OCI-LY3 (cell line): Measurements from ENCODE around the gene P2RY8.

Experiments used
- H2AFZ ChIP-seq: fragments of 200-600, 300-600 bp; shearing (Covaris generic); 2 replicates; pipeline ENCODE4 v1.6.0; 2014; ENCODE audit warnings: antibody characterized with exemption, low read depth, low read length
- H3K27ac ChIP-seq: fragments of 200-600, 300-600 bp; sonication (generic); 2 replicates; pipeline ENCODE4 v1.5.1; 2014; ENCODE audit warnings: mild to moderate bottlenecking, low read length, moderate library complexity, mixed read lengths
- H3K27me3 ChIP-seq: fragments of 200-600, 300-600 bp; sonication (generic); 2 replicates; pipeline ENCODE4 v1.6.1; 2014; ENCODE audit warnings: low read depth, low read length, mixed read lengths
- H3K36me3 ChIP-seq: fragments of 200-600, 300-600 bp; sonication (generic); replicated peaks from 2 replicates; pipeline ENCODE3; 2014; ENCODE audit warnings: low read depth, low read length, mixed read lengths
- H3K4me1 ChIP-seq: fragments of 300-600, 200-600 bp; sonication (generic); 2 replicates; pipeline ENCODE4 v1.6.1; 2014; ENCODE audit warnings: low read length, mixed read lengths
- H3K4me2 ChIP-seq: fragments of 200-600, 300-600 bp; sonication (generic); 2 replicates; pipeline ENCODE4 v1.6.1; 2014; ENCODE audit warnings: low read length, mixed read lengths
- H3K4me3 ChIP-seq: fragments of 300-600, 200-600 bp; sonication (generic); 2 replicates; pipeline ENCODE4 v1.5.1; 2014; ENCODE audit warnings: antibody characterized with exemption, mild to moderate bottlenecking, low read length, moderate library complexity
- H3K79me2 ChIP-seq: fragments of 300-600, 200-600 bp; shearing (Covaris generic); 2 replicates; pipeline ENCODE4 v1.6.1; 2014; ENCODE audit warnings: mild to moderate bottlenecking, low read length, mixed read lengths
- H3K9ac ChIP-seq: fragments of 300-600, 200-600 bp; shearing (Covaris generic); 2 replicates; pipeline ENCODE4 v1.6.0; 2014; ENCODE audit warnings: mild to moderate bottlenecking, low read length, moderate library complexity
- H3K9me3 ChIP-seq: fragments of 200-600, 300-600 bp; shearing (Covaris generic); 2 replicates; pipeline ENCODE4 v1.6.1; 2014; ENCODE audit warnings: low read length, mixed read lengths; ENCODE audit not compliant: insufficient read depth
- H4K20me1 ChIP-seq: fragments of 200-600, 300-600 bp; sonication (generic); 2 replicates; pipeline ENCODE4 v1.6.1; 2016; ENCODE audit warnings: low read length, mixed read lengths; ENCODE audit not compliant: insufficient read depth
- EZH2phosphoT487 ChIP-seq: fragments of 200-600 bp; shearing (Covaris generic); IDR thresholded peaks from 2 replicates; pipeline ENCODE4 v1.6.1; 2018; ENCODE audit warnings: antibody characterized with exemption, mixed run types, low read depth
- TF ChIP-seq, protein P1 (sequence below): fragments of 200-600, 300-600 bp; sonication (generic); IDR thresholded peaks from 2 replicates; pipeline ENCODE4 v1.5.1; 2014; ENCODE audit warnings: antibody characterized with exemption, low read length, low read depth

Gene P2RY8

DNA sequence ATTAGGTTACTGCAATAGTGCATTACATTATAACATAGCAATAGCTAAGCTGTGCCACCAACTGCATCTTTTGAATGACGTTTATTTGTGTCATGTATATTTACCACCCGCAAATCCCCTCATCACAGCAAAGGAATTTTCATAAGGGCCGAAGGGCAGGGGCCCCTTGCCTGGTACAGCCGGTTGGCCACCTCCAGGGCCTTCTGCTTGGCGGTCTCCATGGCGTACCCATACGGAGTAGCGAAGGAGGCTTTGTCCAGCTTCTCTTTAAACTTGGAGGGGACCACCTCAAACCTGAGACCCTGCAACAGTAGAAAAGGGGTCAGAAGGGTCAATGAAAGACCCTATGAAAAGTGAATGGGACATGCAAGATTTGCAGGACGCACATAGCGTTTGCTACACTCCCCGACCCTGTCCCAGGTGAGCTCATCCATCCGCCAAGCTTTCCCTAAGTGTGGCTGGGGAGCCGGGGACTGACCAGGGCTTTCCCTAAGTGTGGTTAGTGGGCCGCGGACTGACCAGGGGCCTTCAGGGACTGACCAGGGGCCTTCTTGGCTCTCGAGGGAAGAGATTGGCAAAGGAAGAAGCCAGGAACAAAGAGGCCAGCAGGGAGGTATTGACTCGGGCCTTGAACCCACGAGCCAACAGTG lies 94.8 kb downstream of the P2RY8 start:
- Histone ChIP-seq H2AFZ (no peak overlapping the region), H3K4me3 (no peak overlapping the region), H3K27me3 (no peaks in the 10 kb centered on the region), H3K79me2 (peaks cover 54% of the 10 kb centered on the region), H4K20me1 (peaks cover 28% of the 10 kb centered on the region), H3K27ac (no peak overlapping the region), H3K4me2 (no peak overlapping the region), H3K9ac (no peak overlapping the region), H3K4me1 (no peaks in the 10 kb centered on the region), H3K9me3 (no peaks in the 10 kb centered on the region), H3K36me3 (peaks cover 67% of the 10 kb centered on the region)
- TF ChIP-seq EZH2phosphoT487, result no peak
- TF ChIP-seq, protein P1, sequence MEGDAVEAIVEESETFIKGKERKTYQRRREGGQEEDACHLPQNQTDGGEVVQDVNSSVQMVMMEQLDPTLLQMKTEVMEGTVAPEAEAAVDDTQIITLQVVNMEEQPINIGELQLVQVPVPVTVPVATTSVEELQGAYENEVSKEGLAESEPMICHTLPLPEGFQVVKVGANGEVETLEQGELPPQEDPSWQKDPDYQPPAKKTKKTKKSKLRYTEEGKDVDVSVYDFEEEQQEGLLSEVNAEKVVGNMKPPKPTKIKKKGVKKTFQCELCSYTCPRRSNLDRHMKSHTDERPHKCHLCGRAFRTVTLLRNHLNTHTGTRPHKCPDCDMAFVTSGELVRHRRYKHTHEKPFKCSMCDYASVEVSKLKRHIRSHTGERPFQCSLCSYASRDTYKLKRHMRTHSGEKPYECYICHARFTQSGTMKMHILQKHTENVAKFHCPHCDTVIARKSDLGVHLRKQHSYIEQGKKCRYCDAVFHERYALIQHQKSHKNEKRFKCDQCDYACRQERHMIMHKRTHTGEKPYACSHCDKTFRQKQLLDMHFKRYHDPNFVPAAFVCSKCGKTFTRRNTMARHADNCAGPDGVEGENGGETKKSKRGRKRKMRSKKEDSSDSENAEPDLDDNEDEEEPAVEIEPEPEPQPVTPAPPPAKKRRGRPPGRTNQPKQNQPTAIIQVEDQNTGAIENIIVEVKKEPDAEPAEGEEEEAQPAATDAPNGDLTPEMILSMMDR, result no peak

DNA sequence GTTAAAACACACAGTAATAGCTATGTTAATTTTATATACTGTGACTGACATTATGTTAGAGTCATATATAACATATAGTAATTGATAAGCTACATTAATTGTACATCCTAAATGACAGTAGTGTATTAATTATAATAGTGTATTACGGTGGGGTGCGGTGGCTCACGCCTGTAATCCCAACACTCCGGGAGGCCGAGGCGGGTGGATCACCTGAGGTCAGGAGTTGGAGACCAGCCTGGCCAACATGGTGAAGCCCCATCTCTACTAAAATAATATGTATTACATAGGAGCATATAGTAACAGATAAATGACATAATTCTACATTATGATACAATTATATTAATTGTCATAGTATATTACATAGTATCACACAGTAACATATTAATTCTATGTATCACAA lies 96.5 kb downstream of the P2RY8 start:
- Histone ChIP-seq H3K27ac (no peak overlapping the region), H3K27me3 (no peaks in the 10 kb centered on the region), H3K4me3 (no peak overlapping the region), H3K9ac (no peak overlapping the region), H3K9me3 (no peaks in the 10 kb centered on the region), H3K36me3 (peaks cover 74% of the 10 kb centered on the region), H3K4me1 (no peaks in the 10 kb centered on the region), H2AFZ (no peak overlapping the region), H3K4me2 (no peak overlapping the region), H4K20me1 (peaks cover 26% of the 10 kb centered on the region), H3K79me2 (peaks cover 43% of the 10 kb centered on the region)
- TF ChIP-seq, protein P1, result no peak
- TF ChIP-seq EZH2phosphoT487, result no peak

DNA sequence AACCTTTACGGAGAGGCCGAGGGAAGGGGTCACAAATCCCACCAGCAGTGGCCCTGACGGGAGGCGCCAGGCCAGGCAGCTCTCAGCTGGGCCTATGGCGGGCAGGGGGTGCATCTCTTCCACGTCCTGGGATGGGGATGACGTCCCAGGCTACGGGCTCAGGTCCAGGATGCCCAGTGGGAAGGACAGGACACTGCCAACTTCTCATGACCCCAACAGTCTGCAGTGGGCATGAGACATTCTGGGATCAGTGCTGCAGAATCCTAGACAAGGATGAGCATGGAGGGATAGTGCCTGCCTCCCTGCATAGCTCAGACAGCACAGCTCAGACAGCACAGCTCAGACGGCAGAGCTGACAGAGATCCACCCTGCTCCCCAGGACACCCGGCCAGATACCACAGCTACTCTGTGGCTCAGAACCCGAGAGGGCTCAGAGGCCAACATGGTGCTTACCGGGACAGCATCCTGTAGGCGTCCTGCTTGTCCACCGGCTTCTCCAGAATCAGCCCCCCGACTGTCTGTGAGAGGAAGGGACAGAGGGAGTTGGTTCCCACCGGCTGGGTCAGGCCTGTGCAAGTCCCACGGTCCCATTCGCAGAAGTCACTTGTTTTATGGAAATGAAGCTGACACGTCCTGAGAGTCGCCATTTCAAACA lies 101.6 kb downstream of the P2RY8 start:
- H2AFZ ChIP-seq, result no peak overlapping the region
- H3K4me3 ChIP-seq, result no peak overlapping the region
- H3K9ac ChIP-seq, result no peak overlapping the region
- H3K4me2 ChIP-seq, result no peak overlapping the region
- no peak for TF ChIP-seq EZH2phosphoT487
- TF ChIP-seq, protein P1, result no peak
- H3K27ac ChIP-seq, result no peak overlapping the region
- 0 out of 2 replicates have a peak, but pooled peaks cover 4% of the 10 kb centered on the region for H3K79me2 ChIP-seq
- no peaks in the 10 kb centered on the region for H3K4me1 ChIP-seq
- peaks cover 60% of the 10 kb centered on the region for H3K36me3 ChIP-seq
- H3K9me3 ChIP-seq, result no peaks in the 10 kb centered on the region
- no peaks in the 10 kb centered on the region for H4K20me1 ChIP-seq
- H3K27me3 ChIP-seq, result no peaks in the 10 kb centered on the region

DNA sequence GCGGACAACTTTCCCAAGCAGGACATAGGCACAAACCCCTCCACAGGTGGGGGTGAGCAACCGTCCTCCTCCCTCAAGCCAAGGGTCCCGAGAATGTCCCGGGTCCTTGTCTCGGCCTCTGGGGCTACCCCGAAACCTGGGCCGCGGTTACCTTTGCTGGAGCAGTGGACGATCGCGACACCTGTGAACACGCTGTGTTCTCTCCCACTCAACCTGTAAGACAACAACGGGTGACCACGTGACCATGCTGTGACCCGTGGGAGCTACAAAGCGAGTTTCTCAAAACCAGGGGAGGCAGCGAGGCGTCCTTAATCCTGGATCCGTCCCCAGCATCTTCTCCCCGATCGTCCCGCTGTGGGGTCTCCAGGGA lies 102.1 kb downstream of the P2RY8 start:
- H3K4me2 ChIP-seq, result no peak overlapping the region
- no peaks in the 10 kb centered on the region for H4K20me1 ChIP-seq
- no peak for TF ChIP-seq EZH2phosphoT487
- TF ChIP-seq, protein P1, result no peak
- peaks cover 61% of the 10 kb centered on the region for H3K36me3 ChIP-seq
- no peak overlapping the region for H3K4me3 ChIP-seq
- 0 out of 2 replicates have a peak, but pooled peaks cover 4% of the 10 kb centered on the region for H3K79me2 ChIP-seq
- H3K27me3 ChIP-seq, result no peaks in the 10 kb centered on the region
- no peaks in the 10 kb centered on the region for H3K9me3 ChIP-seq
- H3K27ac ChIP-seq, result no peak overlapping the region
- H3K4me1 ChIP-seq, result no peaks in the 10 kb centered on the region
- no peak overlapping the region for H2AFZ ChIP-seq
- no peak overlapping the region for H3K9ac ChIP-seq
